SKM-1 (cell line): ENCODE data around the gene PCDHA9.

Experiments
- DNase-seq: peaks from one replicate; lab custom pipeline; 2025; ENCODE audit not compliant: unreplicated experiment; lab: John Stamatoyannopoulos, UW

Gene PCDHA9

DNA sequence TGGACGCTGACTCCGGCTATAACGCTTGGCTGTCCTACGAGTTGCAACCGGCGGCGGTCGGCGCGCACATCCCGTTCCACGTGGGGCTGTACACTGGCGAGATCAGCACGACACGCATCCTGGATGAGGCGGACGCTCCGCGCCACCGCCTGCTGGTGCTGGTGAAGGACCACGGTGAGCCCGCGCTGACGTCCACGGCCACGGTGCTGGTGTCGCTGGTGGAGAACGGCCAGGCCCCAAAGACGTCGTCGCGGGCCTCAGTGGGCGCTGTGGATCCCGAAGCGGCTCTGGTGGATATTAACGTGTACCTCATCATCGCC, 29.0 kb downstream of the PCDHA9 start:
- no peak for DNase-seq

- no peak for DNase-seq
Observed at GRCh38 chr5:140881889-140882590, 33.9 kb downstream of the PCDHA9 start, which contains the start of gene PCDHA13. Gene PCDHA13 (plus strand): TSS chr5:140882124. CDS start chr5:140882269, 145 bp downstream.

DNA sequence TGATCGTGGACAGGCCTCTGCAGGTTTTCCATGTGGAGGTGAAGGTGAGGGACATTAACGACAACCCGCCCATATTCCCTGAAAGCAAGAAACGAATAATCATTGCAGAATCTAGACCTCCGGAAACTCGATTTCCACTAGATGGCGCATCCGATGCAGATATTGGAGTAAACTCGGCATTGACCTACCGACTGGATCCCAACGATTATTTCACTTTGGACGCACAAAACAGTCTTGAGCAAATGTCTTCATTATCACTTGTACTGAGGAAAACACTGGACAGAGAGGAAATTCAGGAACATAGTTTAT, 34.4 kb downstream of the PCDHA9 start:
- DNase-seq, result no peak

GRCh38 chr5:140883373-140883772, 35.2 kb downstream of the PCDHA9 start:
- DNase-seq, result no peak

GRCh38 chr5:140883927-140884697, 35.9 kb downstream of the PCDHA9 start:
- DNase-seq, result no peak
